Measurements from ENCODE around the gene KCNMA1. TPM values are rescaled to one million over a fixed set of nuclear protein-coding genes. Genes with fewer than 3 reads are reported as not detected.

KCNMA1 gene
- total RNA-seq, 4 donors from 2014 or later, result 68.4 to 170 (median 119) TPM

GRCh38 chr10:77493239-77493806, 144.3 kb downstream of the KCNMA1 start:
- Histone ChIP-seq H3K9me3 (no peaks in the 10 kb centered on the region), H3K4me3 (no peak overlapping the region), H3K4me1 (peaks cover 0 to 6% (median 5%) of the 10 kb centered on the region in 4 donors), H3K36me3 (no peaks in the 10 kb centered on the region), H3K27ac (no peak overlapping the region), H3K27me3 (no peaks in the 10 kb centered on the region)
- intact Hi-C loops (cut with DNase I; ENCODE audit: low total_unique reads) (no loop called here), in situ Hi-C loops (cut with MboI; ENCODE audit: low pct_ligation_motif_present in 1 of 4, low pct_unique_long_range_greater_than_20kb in 1 of 4, low sequenced_read_pairs in 3 of 4) (no loop called here)
- TF ChIP-seq POLR2AphosphoS5 (IDR thresholded peaks at IDR 0.05) (no peak), CTCF (IDR thresholded peaks at IDR 0.05) (no peak), EP300 (IDR thresholded peaks at IDR 0.05; ENCODE audit: low read depth) (no peak), POLR2A (IDR thresholded peaks at IDR 0.05) (no peak)
- no peak for DNase-seq
- 78 to 100% methylated on average over 2 to 13 of the region's 13 CpGs for WGBS, 2 donors (ENCODE audit: low coverage in 1 of 2)

DNA sequence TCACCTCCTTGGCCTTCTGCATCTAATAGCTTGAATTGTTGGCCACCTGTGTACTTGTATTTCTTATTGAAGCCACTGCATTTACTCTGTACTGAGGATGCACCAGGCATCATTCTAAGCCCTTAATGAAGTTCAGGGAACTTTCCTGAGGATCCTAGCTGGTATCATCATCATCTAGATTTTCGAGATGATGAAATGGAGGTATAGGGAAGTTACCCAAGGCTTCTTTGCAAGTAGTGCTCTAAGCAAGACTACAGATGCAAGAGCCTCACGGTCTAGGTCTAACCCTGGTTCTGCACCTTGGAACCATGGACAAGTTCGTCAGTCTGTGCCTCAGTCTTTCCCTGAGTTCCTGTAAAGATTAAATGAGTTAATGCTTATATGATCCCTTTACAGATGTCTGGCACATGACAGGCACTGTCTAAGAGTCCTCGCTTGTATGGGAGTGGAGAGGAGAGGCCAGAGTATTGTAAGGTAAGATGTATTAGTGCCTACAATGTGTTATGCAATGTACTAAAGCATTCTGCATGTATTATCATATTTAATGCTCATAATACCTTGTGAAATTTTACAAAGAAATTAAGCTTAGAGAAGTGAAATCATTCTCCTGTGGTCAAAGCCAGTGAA, 145.1 kb downstream of the KCNMA1 start:
- 67 to 84% methylated on average over 4 of the region's 4 CpGs for WGBS, 2 donors (ENCODE audit: low coverage in 1 of 2)
- no peak for TF ChIP-seq CTCF (IDR thresholded peaks at IDR 0.05)
- TF ChIP-seq POLR2A (IDR thresholded peaks at IDR 0.05), result no peak
- no peak for TF ChIP-seq POLR2AphosphoS5 (IDR thresholded peaks at IDR 0.05)
- no peak for TF ChIP-seq EP300 (IDR thresholded peaks at IDR 0.05; ENCODE audit: low read depth)
- no peak overlapping the region for H3K4me3 ChIP-seq
- H3K9me3 ChIP-seq, result no peaks in the 10 kb centered on the region
- in situ Hi-C loops (cut with MboI; ENCODE audit: low pct_ligation_motif_present in 1 of 4, low pct_unique_long_range_greater_than_20kb in 1 of 4, low sequenced_read_pairs in 3 of 4), result no loop called here
- H3K36me3 ChIP-seq, result no peaks in the 10 kb centered on the region
- no peak for DNase-seq
- H3K27ac ChIP-seq, result no peak overlapping the region
- peaks cover 0 to 6% (median 0%) of the 10 kb centered on the region in 4 donors for H3K4me1 ChIP-seq
- intact Hi-C loops (cut with DNase I; ENCODE audit: low total_unique reads), result no loop called here
- no peaks in the 10 kb centered on the region for H3K27me3 ChIP-seq

DNA sequence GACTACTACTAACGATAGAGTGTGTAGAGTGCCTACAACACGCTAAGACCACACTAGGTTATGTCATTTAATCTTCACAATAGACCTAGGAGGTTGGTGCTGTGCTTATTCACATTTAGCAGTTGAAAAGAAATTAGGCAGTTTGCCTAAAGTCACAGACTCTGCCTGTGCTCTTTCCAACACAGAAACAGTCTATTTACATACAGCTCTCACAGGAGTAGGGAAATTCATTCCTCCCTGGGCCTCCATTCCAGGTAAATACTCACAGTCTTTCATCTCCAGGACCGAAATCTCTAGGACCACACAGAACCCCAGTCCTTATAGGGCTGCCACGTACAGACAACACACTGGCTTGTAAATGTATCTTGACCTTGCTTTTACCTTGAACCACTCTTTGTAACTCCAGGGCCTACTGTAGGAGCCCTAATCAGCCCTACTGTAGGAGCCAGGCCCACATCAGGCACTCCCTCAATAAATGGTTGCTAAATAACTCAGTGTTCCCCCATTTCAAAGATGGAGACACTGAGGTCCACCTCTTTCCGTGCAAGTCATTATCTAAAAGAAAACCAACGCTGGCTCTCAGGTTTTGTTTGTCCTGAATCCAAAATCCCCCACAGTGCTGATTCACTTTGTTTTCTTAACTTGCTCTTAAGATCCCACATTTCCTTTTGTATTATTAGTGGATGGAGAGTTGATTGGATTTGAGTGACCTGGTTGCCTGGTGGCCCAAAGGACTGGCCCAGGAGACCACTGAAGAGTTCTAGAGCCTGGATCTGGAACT, 146.9 kb downstream of the KCNMA1 start:
- Histone ChIP-seq H3K4me1 (peaks cover 0 to 2% (median 0%) of the 10 kb centered on the region in 4 donors), H3K27ac (no peak overlapping the region), H3K36me3 (no peaks in the 10 kb centered on the region), H3K9me3 (no peaks in the 10 kb centered on the region), H3K4me3 (no peak overlapping the region), H3K27me3 (no peaks in the 10 kb centered on the region)
- no peak for DNase-seq
- WGBS, 2 donors (ENCODE audit: low coverage in 1 of 2), result 73 to 85% methylated on average over 4 to 6 of the region's 6 CpGs
- intact Hi-C loops (cut with DNase I; ENCODE audit: low total_unique reads), result no loop called here
- no peak for TF ChIP-seq POLR2A (IDR thresholded peaks at IDR 0.05)
- TF ChIP-seq EP300 (IDR thresholded peaks at IDR 0.05; ENCODE audit: low read depth), result no peak
- in situ Hi-C loops (cut with MboI; ENCODE audit: low pct_ligation_motif_present in 1 of 4, low pct_unique_long_range_greater_than_20kb in 1 of 4, low sequenced_read_pairs in 3 of 4), result no loop called here

DNA sequence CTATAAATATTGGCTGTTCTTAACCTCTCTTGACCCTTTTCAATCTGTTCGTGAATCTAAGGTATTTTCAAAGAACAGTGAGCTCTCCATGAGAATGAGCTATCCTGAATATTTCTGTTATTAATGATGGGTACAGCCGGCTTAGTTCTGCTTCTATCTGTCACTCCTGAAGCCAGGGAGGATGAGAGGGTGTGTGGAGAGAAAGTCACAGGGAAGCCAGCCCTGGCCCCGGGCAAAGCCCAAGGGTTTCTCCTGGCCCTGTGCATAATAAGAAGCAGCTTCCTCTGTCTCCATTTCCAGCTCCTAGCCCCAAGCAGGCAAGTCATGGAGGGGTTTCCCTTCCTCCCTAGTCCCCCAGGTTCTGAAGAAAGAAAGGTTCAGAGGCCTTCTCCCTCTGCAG, 151.1 kb downstream of the KCNMA1 start:
- Histone ChIP-seq H3K4me1 (peaks cover 0 to 11% (median 2%) of the 10 kb centered on the region in 4 donors), H3K9me3 (no peaks in the 10 kb centered on the region), H3K36me3 (no peaks in the 10 kb centered on the region), H3K27me3 (no peaks in the 10 kb centered on the region), H3K4me3 (no peak overlapping the region), H3K27ac (no peak overlapping the region)
- no peak for DNase-seq
- TF ChIP-seq CTCF (IDR thresholded peaks at IDR 0.05) (no peak), POLR2A (IDR thresholded peaks at IDR 0.05) (no peak), EP300 (IDR thresholded peaks at IDR 0.05; ENCODE audit: low read depth) (no peak), POLR2AphosphoS5 (IDR thresholded peaks at IDR 0.05) (no peak)
- intact Hi-C loops (cut with DNase I; ENCODE audit: low total_unique reads), result no loop called here
- WGBS, 2 donors (ENCODE audit: low coverage in 1 of 2), result 80% methylated on average over 3 of the region's 3 CpGs; no CpG with 5 or more reads in 1 of the 2 donors
- in situ Hi-C loops (cut with MboI; ENCODE audit: low pct_ligation_motif_present in 1 of 4, low pct_unique_long_range_greater_than_20kb in 1 of 4, low sequenced_read_pairs in 3 of 4), result no loop called here
